SW480 (cell line): Measurements from ENCODE around the gene CPNE4.
A peak's percentile ranks its signal among the peaks of the same experiment; 100 is the strongest.
"Not testable (repeated sequence)": the region's sequence is repeated elsewhere in the genome, so short reads cannot be mapped to it uniquely, and the experiment has no call there.

ENCODE experiments used
- DNase-seq: peaks from one replicate; pipeline ENCODE4 v3.0.0-alpha.2; 2016; ENCODE audit warnings: low spot score

The CPNE4 gene

DNA sequence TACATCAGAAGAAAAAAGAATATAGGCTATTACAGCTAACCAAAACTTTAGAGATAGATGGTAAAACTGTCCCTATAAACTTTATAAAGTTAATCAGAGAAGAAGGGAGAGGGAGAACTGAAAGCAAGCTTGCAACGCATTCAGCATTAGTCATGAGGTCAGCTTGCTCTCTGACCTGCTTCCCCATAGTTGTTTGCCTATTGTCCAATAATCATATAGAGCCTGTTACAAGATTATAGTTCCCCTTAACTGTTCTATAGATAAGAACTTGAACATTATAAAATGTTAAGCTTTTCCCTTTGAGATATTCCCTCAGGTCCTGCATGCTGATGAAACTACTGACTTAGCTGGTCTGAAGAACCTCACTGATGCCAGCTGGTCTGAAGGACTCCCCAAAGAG lies 74.5 kb downstream of the CPNE4 start:
- no peak for DNase-seq

DNA sequence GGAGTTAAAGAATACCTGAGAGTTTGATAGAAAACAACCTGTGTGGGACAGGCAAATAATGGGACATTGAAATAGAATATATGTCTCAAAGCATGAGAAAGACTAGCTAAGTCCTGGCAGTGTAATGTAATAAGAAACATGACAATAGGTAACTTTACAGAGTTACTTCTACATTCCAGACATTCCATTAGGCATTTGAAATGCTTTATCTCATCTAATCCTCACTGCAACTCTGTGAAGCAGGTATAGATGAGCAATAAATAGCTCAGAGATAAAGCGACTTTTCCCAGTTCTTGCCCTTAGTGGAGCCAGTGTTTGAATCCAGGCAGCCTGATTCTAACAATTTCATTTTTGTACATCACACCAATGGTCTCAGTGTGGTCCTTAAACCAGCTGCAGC lies 76.8 kb downstream of the CPNE4 start:
- DNase-seq = no peak

DNA sequence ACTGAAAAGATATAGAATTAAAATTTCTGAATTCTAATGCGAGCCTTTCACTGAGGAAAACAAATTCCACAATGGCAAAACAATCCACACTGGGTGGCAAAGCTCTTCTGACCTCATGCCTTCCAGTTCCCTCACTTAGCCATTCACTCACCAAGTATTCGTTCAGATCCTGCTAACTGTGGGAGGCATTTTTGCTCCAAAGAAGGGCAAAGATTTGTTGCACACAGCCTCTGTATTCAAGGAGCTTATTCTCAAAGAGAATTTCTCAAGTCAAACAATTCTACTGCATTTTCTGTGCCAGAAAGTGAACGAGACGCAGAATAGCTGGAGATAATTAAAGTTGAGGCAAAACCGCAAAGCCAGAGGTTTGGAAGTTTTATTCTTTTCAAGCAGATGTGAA lies 77.3 kb downstream of the CPNE4 start:
- DNase-seq = no peak

DNA sequence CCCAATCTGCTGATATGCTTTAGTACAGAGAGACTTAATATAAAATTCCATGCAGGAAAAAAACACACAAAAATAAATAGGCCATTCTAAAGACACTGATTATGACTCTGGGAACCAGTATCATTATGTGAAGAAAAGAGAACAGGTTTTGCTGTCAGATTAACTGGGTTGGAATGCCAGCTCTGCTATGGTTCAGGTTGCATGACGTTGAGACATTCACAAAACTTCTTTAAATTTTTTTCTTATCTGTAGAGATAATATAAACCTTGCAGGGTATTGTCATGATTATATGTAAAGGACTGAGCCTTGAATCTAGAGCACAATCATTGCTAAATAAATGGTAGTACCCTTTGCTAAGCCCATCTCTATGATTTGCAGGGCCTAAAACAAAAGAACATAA lies 86.0 kb downstream of the CPNE4 start:
- DNase-seq = no peak

DNA sequence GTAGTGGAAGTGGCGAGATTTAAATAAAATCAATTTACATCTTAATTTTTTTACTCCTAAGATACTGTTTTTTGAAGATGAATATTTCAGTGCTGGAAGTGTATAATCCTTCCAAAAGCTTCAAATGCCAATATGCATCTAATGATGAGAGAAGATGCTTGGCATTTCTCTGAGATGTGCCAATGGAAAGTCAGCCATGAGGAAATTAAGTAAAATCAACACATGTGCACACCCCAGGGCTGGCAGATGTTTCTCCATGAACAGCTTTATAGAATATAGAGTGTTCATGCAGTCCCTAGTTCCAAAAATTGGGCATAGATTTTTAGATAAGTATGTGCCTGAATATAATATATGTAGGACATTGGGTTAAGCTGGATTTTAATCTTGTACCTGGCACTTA lies 90.1 kb downstream of the CPNE4 start:
- no peak for DNase-seq

DNA sequence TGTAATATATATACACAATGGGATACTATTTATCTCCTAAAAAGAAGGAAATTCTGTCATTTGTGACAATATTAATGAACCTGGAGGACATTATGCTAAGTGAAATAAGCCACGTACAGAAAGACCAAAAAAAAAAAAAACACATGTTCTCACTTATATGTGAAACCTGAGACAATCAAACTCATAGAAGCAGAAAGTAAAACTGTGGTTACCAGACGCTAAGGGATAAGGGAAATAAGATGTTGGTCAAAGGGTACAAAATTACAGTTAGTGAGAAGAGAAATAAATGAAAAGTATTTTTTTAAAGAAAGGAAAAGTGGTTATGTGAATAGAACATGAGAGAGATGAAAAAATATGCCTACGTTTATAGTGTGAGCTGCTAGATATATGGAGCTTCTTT lies 101.1 kb downstream of the CPNE4 start:
- DNase-seq = no peak

DNA sequence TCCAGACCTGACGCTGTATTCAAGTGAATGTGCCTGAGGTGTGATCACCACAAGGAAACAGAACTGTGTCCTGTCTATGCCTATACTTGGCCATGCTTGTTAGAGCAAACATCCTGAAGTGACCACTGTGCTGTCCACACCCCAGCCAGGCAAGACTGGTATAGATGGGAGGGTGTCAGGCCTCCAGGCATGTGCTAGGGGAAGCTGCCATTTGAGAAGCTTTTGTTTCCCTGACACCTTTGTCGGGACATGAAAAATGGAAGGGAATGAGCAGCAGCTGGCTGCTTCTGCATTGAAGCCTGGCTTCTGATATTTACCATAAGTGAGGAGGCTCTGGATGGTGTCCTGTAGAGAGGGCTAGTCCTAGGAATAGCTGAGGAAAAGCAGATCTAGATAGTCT lies 106.2 kb downstream of the CPNE4 start:
- DNase-seq = no peak

DNA sequence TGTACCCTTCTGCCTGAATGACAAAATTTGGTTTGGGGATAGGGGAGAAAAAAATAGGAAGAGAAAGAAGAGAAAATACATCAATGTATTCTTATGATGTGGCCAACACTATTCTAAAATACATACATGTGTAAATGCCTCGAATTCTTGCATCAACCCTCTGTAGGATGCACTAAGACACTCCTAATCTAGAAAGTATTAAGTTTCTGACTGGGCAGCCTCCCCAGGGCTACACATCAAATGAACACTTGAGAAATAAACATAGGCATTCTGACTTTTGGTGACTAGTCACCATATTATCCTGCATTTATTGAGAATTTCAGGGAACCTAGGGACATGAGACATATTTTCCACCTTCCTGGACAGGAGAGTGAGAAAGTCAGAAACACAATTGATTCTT lies 109.2 kb downstream of the CPNE4 start:
- no peak for DNase-seq

DNA sequence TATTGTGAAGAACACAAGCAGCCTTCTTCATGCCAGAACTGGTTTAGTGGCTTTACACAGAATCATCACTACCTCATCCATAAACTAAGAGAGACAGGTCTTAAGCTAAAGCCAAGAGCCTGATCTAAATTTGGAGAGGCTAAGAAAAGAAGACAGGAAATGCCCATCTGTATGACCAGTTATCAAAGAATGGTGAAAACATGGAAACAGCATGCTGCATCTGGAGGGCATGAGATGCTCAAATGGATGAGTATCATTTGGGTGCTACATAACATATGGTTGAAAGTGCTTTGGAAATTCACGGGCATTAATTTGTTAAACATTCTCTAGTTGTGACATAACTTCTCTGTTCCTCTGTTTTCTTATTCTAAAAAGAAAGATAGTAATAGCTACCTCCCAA lies 112.5 kb downstream of the CPNE4 start:
- DNase-seq = no peak

DNA sequence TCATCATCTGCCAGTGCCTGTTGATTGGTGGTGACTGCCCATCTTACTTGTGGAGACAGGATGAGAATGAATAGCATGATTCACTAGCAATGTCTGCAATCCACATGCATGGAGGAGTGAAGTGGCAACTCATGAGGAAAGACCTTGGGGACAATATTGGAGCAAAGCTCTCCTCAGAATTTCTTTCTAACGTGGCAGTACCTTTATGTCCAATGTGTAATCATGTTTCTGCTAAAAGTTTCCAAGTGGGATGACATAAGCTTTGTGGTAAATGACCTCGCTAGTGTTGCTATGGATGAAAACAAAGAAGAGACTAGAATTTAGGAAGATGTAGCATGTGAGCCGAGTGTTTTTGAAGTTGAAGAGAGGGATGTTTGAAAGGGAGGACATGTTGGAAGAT lies 117.8 kb downstream of the CPNE4 start:
- no peak for DNase-seq

DNA sequence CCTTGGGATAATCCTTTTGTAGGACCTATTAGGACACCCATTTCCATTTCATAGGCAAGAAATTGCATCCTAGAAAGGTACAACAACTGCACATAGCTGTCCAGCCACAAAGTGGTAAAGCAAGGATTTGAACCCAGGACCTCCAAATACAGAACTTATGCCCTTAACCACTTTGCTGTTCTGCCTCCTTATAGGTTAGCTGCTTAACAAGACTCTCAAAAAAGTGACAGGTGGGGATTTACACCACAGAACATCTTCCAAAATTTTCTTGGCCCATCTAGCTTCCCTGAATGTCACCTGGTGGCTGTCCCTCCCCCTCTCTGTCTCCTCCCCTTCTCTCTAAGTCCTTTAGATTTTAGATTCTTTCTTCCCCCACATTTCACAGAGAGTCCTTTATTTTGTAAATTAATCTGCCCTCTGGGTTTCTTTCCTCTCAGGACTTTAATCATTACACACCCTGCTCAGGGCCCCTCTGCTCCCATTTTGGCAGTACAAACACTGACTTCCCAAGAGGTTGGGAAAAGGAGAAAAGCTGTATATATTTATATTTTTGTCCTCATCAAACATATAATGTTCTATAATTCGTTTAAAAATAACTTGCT lies 120.6 kb downstream of the CPNE4 start:
- no peak for DNase-seq

DNA sequence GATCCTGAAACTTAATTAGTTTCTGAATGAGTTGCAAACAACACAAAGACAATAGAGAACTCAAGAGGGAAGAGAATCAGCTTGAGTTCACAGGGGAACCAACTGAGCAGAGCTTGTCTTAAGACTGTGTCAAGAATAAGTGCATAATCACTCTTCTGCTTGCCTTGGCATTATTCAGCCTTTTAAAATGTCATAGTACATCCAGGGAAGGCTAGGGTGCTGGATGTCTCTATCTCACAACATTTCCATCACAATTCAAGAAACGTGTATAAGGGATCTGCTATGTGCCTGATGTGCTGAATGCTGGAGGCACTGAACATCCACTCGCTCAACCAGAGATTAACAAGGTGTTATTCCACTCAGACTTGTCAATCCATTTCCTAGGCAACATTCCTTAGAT lies 122.6 kb downstream of the CPNE4 start:
- DNase-seq = no peak

DNA sequence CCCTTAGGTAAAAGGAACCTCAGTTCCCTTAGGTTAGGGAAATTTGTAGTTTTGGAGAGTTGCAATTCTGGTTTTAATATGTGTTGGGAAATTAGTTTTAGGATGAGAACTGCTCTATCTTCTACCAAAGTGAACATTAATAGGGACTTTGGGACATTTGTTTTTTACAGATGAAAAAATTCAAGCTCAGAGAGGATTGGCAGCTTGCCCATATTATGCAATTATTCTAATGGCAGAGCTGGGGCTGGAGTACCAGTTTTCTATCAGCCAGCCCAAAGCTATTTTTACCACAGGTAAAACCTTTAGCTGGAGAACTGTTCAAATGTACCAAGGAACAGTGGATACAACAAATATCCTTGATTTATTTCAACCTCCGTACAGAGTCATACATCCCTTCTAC lies 127.0 kb downstream of the CPNE4 start:
- no peak for DNase-seq

DNA sequence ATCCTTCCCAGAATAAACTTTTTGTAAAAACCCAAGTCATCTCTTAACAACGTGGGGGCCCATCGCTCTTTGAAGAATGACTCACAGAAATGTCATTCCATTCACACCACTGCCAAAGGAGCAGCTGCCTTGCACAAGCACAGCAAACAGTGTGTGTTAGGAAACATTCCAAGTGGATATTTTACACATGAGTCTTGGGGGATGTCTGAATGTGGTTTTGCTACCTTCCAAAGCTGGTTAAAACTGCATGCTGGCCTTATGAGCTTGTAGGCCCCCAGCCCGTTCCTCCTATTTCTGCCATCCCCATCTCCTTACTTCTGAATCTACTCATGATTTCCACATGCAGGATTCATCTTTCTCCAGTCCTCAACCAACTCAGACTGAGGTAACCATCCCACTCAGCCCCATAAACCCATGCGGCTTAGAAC lies 130.8 kb downstream of the CPNE4 start:
- peak; percentile 58 for DNase-seq

DNA sequence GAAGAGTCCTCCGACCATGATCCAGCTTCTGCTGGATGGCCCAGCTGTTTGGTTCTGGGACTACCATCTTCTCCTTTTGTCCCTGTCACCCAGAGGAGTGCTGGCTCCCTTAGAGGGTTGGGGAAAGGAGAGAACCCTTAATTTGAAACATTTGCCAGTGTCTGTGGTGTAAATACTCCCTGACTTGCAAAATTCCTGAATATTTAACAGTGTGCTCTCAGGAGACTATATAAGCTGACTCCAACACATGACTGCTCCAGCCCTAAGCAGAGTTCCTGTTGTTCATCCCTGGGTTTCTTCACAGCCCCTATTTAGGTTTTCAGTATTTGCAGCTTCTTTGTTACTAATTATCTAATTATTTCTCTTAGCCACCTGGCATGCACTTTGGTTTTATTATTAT lies 133.1 kb downstream of the CPNE4 start:
- no peak for DNase-seq

DNA sequence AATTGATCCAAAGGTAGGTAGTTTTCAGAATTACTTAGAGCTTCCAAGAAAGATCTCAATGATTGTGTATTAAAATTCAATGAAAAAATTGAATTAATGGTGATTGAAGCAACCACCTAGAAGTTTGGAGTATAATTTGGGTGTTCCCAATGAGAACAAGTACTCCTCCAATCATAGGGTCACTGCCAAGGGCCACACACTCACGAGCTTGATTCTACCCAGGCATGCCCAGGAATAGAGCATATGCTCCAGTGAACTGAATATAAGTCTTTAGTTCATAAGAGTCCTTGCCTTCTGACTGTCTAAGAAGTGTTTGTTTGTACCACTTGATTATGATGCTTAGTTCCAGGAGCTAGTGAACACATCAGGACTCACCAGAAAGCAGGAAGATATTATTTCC lies 133.9 kb downstream of the CPNE4 start:
- DNase-seq = no peak

DNA sequence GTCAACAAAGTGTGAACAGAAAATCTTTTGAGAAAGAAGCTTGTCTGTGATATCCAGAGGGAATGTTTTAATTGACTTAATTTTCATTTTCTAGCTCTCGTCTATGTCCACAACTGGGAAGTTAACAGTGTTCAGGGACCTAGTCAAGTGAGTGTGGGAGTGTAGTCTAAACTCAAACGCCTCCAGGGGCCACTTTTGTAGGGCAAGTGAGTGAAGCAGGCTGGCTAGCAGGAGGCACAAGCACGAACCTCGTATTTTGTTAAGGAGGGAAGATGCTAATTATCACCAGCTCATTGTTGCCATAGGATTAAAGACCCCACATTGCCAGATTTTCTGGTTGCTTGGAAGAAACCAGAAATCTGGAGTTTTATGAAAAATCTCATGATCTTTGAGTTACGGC lies 135.8 kb downstream of the CPNE4 start:
- DNase-seq = no peak

DNA sequence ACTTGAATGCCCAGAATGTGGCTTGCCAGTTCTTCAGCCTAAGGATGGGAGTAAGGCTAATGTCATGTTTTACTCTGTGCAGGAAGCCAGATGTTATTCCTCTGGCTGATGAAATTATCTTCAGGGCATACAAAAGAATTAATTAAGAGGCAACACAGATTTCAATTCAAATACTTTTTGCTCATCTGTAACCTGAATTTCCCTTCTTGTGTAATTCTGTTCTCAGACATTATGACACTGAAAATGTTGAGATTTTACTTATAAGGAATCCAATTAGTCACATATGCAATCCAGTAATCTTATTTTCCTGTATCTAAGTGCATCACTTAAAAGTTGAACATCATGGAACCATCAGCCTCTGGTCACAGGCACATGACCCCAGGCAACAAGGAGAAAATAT lies 136.5 kb downstream of the CPNE4 start:
- no peak for DNase-seq

DNA sequence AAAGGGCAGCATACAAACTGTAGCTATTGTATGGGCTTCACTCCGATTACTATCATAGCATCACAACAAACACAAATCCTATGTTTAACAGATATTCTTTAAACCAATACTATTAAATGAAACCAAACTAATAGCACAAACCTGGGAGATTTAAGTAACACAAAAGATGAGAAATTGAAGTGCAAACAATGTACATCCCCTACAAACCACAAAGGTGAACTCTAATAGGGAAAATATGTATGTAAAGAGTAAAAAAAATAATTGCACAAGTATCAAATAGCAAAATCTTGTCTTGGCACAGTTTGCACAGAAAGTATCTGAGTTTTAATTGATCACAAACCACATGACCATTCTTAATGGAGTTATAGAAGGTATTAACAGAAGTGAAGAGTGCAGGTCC lies 138.5 kb downstream of the CPNE4 start:
- DNase-seq = no peak

DNA sequence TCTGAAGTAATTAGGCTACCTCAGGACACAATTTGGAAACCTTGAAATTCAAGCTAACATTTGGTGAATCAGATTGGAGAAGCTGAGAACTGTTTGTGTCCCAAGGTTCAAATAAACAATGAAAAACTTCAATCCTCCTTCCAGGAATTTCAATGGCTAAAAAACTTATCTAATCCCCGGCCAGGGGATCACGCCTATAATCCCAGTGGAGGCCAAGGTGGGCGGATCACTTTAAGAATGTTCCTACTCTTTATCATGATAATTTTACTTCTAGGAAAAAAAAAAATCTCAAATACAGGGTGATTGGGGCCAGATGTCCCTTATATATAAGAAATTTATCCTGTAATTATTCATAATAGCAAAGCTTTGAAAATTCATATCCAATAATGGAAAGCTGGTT lies 139.0 kb downstream of the CPNE4 start:
- no peak for DNase-seq

DNA sequence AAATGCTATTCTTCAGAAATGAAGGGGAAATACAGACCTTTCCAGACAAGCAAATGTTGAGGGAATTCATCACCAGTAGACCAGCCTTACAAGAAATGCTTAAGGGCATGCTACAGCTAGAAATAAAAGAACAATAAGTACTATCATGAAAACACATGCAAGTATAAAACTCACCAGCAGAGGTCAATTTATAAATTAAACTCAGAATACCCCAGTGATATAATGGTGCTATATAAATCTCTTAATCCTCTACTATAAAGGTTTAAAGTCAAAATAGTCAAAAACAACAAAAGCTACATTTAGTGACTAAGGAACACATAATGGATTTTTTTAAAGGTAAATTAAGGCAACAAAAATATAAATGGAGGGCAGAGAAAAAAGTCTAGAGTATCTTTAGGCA lies 142.5 kb downstream of the CPNE4 start:
- DNase-seq = no peak

DNA sequence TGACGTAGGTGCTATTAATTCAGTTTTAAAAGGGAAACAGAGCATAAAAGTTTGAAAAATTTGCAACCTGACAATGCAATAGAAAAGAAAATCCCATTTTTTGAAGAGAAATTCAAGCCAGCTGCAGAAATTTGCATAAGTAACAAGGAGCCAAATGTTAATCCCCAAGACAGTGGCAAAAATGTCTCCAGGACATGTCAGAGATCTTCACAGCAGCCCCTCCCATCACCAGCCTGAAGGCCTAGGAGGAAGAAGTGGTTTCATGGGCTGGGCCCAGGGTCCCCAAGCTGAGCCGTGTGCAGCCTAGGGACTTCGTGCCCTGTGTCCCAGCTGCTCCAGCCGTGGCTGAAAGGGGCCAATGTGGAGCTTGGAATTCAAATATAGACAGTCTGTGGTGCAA lies 148.9 kb downstream of the CPNE4 start:
- DNase-seq = not testable (repeated sequence)

DNA sequence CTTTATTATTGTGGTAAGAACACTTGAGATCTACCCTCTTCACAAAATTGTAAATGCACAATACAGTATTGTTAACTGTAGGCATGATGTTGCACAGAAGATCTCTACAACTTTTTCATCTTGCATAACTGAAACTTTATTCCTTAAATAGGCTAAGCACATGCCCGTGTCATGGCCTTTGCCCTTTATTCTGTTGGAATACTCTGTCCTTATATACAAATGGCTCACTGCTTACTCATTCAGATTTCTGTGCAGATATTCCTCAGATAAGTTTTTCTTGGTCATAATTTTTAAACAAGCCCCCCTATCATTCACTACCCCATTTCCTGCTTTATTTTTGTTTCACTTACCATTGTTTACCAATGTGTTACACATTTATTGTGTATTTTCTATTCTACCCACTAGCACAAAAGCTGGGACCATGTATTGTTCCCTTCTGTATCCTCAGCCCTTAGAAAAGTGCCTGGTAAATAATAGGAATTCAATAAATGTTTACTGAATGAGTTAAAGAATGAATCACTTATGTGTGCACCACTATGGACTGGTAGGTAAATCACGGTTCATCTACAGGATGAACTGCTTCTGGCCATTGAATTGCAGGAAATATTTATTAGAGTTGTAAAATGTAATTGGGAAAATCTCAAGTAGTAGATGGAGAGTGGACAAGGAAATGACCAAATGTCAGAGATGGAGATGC lies 151.0 kb downstream of the CPNE4 start:
- no peak for DNase-seq

DNA sequence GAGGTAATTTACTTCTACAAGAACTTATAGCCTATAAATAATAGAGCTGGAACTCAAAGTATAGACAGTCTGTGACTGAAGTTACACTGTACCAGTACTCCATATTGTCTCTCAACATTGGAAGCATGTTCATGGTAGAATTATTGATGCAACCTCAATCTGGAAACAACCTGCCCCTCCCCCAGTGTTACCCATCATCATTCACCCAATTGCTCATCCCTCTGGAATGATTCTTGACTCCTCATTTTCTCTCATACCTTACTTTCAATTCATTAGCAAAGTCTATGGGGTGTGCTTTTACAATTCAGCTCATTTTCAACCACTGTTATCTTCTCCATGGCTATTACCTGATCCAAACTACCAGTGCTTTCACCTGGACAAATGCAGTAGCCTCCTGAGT lies 151.7 kb downstream of the CPNE4 start:
- DNase-seq = no peak
